Cortex of kidney (tissue), 1 donor: ENCODE measurements around the gene DAAM1.

ENCODE experiments used
- DNase-seq: peaks from one replicate; lab custom pipeline; 2025; lab: John Stamatoyannopoulos, UW

DAAM1 gene

DNA sequence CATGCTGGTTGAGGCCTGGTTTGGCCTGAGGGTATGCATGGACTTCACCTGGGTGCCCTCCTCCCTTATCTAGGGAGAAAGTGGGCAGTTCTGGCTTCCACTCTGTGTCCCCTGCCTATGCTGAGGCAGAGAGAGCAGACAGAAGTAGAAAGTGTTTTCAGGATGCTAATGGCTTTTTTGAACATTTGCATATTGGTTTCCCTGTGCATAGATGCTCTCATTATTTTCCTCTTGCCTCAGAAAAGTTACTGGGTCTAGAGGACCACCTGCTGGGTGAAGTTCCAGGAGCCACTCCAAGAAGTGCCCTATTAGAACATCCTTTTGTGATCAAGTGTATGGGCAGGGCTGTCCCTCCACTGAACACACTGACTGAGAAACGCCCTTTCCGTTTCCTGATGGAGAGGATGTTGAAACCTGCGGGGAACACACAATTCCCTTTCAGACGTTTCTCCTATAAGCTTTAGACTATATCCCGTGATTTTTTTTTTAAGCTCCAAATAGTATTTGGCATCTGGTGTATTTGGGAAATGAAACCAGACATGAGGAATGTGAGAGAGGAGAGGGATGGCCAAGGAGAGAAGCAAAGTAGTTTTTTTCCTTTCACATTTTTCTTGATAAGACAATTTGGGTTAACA, 66.6 kb downstream of the DAAM1 start:
- no peak for DNase-seq

DNA sequence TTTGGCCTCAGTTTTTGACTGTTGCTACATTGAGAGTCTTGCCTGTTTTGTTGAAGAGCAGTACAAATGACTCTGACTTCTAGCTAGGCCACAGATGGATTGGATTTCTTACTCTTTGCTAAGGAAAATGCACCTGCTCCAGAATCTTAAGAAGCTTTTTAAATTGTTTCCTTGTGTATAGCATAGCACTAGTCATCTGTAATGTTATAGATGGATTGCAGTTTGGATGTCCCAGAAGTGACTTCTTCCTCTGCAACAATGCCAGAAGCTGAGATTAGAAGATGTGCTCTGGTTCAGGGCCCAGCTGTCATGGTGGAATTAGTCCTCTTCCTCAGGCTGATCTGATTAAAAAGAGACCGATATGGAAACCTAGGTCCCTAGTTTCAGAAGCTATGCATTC, 67.9 kb downstream of the DAAM1 start:
- DNase-seq, result no peak

DNA sequence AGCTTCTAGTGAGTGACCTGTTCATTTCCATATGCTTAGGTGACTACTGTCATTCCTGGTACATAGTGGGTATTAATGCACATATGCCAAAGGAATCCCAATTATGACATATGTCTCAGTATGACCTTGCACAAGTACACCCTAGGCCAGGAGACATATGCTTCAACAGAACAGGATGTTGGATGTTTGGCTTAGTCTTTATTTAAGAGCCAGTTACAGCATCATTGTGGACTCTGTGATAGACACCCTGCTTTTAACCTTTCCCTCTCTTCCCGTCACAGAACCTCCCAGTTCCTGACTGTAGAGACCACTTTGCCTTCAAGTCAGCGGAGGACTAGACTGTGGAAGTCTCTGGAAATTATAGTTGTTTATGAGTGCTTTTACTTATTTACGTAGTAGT, 72.9 kb downstream of the DAAM1 start:
- no peak for DNase-seq

DNA sequence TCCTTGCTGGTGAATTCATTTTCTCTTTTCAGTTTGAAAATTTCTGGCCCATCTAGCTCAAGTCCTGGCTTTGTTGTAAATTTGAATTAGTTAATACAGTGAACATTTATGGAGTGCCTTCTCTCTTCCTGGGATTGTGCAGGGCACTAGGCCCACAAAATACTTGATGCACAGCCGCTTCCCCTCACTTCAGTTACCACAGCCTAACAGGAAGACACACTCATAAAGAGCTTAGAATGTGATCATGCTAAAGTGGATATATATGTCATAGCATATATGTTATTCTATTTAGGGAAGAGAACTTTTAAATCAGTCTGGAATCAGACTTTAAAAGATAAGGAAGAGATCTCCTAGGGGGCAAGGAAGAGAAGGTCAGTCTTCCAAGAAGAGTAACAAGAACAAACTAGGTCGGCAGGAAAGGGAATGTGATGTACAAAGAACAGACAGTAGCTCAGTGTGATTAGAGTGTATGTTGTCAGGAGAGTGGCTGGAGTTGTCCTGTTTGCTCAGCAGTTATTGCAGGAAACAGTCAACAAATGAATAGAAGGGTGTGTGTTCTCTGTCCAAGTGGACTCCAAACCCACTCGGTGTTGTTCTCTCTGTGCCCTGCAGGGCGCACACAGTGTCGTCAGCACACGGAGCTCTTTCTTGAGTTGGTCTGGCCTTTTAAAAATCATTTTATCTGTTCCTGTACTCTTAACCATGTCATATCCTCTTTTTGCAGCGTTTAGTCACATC, 74.4 kb downstream of the DAAM1 start:
- DNase-seq, result no peak

DNA sequence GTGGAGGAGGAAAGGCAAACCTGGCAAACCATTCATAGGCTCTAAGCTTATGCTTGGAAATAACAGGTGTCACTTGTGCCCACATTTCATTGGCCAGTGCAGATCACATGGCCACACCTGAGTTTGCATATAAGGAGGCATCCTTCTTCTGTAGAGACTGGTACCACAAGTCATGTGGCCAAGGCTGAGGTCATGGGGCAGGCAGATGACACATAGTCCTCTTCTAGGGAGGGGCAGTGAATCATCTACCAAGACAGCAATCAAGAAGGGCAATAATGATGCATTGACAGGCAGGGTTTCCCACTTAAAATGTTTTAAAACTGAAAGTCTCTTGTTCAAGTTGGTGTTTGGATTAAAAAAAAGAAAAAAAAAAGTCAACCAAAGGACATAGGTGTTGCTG, 77.3 kb downstream of the DAAM1 start:
- no peak for DNase-seq

DNA sequence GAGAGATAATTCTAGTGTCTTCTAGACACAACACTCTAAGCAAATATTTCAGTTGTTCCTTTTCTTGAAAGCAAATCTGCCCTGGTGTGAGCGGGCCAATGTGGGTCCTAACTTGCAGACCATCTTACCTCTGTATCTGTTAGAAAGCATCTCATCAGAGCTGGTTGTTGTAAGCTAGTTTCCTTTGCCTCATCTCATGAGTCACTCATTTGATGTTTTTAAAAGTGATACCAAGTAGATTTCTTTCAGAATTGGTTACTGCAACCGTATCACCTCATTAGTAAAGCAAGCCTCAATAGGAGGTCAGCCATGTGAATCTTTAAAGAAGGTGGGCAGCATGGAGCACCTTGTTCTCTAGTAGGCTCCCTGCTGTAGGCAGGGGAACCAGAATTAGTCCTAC, 78.6 kb downstream of the DAAM1 start:
- DNase-seq, result no peak

DNA sequence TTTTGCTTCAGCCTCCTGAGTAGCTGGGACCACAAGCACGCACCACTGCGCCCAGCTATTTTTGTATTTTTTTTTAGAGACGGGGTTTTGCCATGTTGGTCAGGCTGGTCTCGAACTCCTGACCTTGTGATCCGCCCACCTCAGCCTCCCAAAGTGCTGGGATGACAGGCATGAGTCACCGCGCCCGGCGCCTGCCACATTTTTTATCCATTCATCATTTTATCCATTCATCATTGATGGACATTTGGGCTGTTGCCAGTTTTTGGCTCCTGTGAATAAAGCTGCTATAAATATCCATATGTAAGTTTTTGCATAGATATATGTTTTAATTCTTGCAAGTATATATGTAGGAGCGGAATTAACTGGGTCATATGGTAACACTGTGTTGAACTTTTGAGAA, 79.5 kb downstream of the DAAM1 start:
- DNase-seq, result no peak

DNA sequence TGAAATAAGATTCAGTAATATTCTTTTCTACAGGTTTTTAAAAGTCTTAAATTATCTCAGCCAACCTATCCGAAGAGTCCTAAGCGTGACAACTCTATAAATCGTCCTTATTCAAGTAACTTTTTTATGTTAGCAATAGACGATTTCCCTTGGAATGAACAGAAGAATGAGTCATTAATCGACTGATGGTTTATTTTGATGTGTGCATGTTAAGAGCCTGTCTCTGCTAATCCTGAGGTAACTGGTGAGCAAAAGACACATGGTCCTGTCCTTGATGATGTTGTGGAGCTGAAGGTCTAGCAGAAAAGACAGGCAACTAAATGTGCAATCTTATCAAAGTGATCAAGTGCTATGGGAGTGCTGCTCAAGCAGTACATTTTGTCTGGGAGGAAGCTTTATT, 80.4 kb downstream of the DAAM1 start:
- DNase-seq, result no peak

DNA sequence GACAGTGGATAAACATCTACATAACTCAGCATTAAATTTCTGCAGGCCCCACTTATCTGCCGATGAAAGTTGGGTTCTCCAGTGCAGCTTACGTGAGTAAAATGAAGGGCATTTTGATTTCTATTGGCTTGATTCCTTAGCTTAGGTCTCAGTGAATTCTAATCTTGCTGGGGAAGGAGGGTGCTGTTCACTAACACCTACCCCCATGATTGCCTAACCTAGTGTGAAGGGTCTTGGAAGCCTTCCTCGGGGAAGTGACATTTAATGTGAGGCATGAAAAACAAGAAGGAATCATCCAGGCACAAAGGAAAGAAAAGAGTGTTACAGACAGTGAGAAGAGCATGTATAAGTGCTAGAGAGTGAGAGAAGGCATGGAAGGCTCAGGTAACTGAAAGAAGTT, 81.0 kb downstream of the DAAM1 start:
- no peak for DNase-seq

DNA sequence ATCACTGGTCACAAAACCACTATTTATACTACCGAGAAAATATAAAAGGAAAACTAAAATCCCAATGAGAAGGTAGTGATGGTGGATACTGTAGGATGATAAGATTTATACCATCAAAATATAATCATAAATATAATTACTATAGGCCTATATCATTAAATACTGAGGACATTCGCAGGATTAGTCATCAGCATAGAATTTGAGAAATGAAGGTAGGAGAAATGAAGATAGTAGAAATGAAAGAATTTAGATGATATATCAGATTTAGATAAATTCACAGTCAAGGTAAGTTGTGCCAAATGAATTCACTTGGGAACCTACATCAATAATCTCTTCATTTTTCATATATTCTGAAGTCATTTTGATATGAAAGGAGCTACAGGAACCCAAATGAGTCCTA, 82.8 kb downstream of the DAAM1 start:
- no peak for DNase-seq

DNA sequence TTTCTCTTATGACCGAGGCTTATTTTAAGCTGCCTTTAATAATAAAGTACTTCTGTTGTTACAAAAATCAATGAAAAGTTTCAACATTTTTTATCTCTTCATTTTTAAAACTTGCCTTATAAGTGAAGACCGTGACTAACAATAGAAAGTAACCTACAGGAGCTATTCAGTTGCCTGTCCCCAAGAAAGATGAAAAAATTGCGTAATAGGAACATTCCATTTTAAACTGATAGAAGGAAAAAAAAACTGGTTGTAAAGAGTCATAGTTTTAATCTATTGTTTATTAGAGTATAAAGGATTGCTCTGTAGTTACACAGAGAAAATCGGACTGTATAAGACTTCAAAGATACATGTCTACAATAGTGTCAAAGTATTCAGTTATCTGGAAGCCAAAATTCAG, 83.3 kb downstream of the DAAM1 start:
- no peak for DNase-seq

DNA sequence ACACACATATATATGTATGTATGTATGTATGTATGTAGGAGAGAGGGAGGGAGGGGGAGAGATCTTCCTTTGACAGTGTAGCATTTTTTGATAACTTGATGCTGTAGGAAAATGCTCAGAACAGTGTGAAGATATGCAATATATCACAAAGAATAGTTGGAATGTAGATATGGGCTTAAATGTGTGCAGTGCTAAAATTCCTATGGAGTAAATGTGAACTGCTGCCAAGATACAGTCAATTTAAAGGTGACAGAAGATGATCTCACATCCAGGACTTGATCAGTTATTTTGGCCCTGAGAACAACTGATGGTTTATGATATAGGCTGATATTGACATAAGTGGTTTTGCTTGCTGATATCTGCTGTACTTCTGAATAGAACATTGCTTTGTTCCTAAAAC, 84.2 kb downstream of the DAAM1 start:
- DNase-seq, result no peak

DNA sequence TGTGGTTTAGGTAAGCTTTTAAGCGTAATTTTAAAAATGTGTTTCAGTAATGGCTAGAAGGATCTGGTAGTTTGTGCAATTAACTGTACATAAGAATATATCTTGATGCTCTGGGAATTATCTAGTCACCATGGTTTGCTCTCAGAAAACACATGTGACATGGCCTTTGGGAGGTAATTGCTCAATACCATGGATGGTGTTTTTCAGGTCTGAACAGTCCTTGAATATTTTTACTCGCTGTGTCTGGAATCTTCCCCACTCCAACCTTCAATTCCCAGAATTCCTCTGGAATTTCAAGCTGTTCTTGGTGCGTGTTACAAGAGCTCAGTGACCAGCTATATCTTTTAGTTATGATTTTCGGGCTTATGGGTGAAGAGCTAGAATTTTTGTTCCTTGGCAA, 85.3 kb downstream of the DAAM1 start:
- no peak for DNase-seq

DNA sequence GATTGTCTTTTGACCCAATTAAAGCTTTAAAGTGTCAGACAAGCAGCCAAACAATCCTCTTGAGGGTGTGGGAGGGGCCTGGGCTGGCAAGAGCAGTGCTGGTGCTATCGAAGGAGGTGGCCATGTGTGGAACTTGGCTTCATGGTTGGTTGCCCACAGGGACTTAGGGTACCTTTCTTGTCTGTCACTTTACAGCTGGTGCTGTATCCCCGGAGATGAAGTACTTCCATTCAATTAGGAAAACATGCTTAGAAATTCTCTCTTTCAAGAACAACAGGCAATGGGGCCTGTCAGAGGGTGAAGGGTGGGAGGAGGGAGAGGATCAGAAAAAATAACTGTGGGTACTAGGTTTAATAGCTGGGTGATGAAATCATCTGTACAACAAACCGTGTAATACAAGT, 86.5 kb downstream of the DAAM1 start:
- no peak for DNase-seq

DNA sequence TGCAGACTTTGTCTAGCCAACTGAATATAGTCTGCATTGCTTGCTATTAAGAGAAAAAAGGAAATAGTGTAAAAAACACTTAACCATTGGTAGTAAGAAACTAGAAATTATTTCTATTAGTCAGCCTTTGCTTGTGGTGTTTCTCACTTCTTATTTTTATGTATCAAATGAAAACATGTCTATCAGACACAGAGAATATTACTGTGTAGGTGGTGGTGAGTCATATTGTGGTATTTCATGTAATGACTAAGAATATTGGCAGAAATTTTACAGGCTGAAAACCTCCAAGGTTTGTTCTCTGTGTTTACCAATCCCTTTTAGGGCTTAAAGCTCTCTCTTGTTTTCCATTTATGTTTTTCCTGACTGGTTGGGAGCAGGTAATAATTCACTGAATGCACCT, 87.2 kb downstream of the DAAM1 start:
- no peak for DNase-seq

DNA sequence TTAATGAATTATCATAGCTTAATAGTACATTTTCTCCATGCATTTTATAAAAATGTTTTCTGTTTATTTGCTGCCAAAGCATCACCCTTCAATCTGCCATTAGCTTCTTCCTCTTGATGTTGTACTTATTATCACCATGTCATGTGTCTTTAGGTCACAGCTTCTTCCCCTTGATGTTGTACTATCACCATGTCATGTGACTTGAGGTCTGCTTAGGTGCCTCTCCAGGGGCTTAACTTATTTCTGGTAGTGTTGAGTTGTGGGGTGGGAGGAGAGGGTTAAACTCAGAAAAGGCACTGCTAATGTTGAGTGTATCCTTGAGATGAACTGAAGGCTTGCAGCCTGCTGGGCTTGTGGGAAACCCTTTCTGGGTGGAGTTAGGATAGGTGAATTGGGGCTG, 87.8 kb downstream of the DAAM1 start:
- no peak for DNase-seq

DNA sequence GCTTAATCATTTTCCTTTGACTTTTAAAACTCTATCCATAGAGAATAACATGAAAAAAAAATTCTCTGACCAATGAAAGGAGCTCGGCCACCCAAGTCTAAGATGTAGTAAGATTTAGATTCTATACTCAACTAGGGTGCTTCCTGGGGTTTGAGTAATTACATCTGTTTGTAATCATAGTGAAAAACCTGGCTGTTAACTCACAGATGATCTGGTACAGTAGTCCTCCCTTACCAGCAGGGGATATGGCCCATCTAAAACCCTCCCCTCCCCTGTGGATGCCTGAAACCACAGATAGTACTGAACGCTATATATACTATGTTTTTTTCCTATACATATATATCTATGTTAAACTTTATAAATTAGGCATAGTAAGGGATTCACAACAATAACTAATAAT, 89.2 kb downstream of the DAAM1 start:
- DNase-seq, result no peak

DNA sequence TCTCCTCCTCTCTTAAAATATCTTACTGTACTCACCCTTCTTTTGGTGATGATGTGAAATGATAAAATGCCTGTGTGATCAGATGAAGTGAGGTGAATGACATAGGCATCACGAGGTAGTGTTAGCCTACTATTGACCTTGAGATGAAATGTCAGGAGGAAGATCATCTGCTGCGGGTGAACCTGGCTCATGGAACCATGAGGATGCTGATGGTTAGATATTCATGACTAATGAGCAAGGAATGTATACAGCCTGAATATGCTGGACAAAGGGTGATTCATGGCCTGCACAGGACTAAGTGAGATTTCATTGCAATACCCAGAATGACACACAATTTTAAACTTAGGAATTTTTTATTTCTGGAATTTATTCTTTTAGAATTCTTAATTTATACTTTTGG, 89.6 kb downstream of the DAAM1 start:
- no peak for DNase-seq

DNA sequence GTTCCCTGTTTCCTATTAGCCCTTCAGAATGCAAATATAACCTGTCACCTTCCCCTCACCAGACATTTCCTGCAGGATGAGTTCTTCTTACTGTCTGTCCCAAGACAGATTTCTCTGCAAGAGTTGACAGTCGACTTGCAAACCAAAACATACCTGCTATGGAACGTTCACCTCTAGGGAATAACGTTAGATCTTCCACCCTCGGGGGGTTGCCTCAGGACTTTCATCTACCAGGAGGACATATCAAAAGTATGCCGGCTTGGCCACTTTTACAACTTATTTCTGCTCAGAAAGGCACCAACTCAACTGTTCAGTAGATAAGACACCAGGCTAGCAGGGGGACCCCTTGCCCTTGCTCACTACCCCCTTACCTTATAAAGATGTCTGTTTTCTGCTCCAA, 92.5 kb downstream of the DAAM1 start:
- DNase-seq, result no peak

DNA sequence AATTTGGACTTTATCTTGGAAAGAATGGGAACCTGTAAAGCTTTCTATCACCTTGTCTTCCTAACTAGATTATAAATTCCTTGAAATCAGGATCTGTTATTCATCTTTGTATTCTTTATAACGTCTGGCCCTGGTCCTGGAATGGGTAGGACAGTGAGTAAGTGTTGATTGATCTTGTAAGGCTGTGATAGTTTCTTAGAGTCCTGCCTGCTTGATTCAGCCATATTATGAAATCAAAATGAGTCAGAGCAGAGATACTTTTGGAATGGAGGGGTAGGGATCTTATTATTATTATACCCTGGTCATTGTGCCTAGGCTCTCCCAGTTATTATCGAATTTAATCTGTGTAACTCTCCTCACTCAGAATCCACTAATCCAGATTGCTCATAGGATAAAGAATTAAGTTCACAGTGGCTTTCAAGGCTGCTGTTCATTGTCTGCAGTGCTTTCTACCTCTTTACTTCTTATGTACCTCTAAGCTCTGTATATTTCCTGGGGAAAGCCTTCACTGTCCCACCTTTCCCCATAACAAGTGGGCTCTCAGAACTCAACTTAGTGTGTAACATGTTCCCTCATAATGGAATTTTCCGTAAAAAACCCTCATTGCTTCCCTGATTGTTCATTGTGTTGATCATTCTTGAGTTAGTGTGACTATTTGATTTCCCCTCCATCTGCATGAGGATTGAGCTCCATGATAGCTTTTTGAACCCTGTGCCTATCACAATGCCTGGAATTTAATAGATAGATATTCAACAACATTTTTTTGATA, 93.3 kb downstream of the DAAM1 start:
- DNase-seq, result no peak

DNA sequence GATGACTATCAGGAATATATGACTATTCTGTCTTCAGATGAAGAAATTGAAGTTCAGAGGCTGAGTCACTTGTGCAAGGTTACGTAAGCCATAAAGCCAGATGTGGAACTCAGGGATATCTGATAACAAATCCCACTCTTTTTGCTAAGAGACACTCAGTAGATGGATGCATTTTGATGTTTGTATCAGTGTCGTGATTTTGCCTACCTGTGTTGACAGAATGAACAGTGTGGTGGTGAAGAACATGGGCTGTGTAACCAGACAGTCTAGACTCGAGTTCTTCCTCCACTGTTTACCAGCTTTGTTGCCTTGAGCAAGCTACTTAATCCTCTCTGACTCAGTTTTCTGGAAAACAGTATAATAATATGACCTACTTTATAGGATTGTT, 93.9 kb downstream of the DAAM1 start:
- DNase-seq, result no peak

DNA sequence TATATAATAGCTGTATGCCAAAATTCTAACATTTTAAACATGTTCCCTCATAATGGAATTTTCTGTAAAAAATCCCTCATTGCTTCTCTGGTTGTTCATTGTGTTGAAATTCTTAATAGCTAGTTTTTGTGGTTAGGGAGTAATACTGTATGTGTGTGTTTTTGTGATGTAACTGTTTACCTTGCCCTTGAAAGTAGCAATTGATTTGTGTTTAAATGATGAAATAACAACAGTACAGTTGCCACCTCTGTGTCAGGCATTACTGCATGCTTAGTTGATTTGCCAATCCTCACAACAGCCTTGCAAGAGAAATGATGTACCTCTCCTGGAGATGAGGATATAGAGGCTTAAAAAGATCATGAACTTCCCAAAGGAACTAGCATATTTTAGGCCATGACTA, 94.9 kb downstream of the DAAM1 start:
- DNase-seq, result no peak

DNA sequence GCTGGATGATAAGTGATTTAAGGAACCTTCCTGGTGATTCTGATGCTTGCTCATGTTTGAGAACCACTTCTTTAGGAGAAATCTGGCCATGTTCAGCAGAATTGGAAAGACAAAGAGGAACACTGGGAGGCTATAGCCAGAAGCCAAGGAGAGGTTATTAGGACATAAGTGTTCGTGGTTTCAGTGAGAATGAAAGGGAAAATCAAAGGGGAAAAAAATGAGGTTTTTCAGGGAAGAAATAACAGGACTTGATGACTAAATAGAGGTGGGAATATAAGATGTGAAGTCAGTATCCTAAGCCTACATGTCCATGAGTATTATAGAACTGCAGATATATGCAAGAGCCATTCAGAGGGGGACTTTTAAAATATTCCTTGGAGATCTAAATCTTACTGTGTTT, 95.6 kb downstream of the DAAM1 start:
- DNase-seq, result no peak
